ENCODE measurements around the gene CDK13.
"Not testable (repeated sequence)": the region's sequence is repeated elsewhere in the genome, so short reads cannot be mapped to it uniquely, and the experiment has no call there.

Gene CDK13

GRCh38 chr7:40147371-40148246, 197.6 kb downstream of the CDK13 start:
- DNase-seq (ENCODE audit: low read depth in 2 of 2), result no peak

GRCh38 chr7:40148247-40148580, 198.2 kb downstream of the CDK13 start:
- DNase-seq (ENCODE audit: low read depth in 2 of 2), result not testable (repeated sequence)

- DNase-seq (ENCODE audit: low read depth in 2 of 2), result no peak
Observed at GRCh38 chr7:40148671-40149070, 198.6 kb downstream of the CDK13 start.

Data from fibroblast of skin of left biceps (primary cell).